ENCODE measurements around the gene MEF2B.

MEF2B gene

DNA sequence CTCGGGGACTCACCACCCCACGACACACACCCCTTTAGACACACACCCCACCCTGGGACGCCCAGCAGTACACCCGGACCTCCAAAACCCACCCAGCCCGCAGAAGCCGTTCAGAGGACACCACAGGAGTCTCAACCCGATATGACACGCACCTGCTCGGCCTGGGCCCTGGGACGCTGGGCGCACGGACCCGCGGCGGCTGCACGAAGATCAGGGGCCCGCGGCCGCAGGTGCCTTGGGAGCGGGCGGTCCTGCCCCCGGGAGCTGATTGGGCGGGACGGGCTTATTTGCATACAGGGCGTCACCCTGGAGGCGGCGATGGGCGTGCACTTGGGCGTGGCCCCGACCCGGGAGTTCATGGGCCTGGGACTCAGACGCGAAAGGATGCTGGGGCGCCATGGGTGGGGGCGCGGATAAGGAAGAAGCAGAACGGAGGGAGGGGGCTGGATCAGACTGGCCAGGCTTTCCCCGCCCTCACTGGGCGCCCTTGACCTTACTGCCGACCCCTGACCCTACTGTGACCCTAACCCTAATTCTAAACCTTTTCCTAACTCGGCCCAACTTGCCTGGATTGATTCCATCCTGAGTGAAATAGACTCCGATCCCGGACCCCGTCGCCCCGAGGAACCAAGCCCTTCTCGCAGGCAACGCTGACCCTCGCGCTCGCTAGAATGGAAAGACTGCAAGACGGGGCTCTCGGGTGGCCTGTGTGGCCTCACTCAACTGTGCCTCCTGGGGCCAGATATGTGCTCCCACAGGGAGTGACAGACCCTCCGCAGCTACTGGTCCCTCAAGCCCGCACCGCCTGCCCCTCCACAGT is at the start of gene MEF2B:
Gene MEF2B, minus strand, starts transcription at position 211 of the 820 bp plus-strand sequence. CDS start 19,528 bp downstream, outside the sequence.
- DNase-seq = peak; percentile 89 to 91

DNA sequence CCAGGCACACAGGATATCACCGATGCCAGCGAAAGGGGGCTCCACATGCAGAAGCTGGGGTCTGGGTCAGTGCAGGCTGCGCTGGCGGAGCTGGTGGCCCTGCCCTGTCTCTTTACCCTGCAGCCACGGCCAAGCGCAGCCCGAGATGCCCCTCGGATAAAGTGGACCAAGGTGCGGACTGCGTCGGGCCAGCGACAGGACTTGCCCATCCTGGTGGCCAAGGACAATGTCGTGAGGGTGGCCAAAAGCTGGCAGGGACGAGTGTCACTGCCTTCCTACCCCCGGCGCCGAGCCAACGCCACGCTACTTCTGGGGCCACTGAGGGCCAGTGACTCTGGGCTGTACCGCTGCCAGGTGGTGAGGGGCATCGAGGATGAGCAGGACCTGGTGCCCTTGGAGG is 48.8 kb upstream of the MEF2B start:
- no peak for DNase-seq

DNA sequence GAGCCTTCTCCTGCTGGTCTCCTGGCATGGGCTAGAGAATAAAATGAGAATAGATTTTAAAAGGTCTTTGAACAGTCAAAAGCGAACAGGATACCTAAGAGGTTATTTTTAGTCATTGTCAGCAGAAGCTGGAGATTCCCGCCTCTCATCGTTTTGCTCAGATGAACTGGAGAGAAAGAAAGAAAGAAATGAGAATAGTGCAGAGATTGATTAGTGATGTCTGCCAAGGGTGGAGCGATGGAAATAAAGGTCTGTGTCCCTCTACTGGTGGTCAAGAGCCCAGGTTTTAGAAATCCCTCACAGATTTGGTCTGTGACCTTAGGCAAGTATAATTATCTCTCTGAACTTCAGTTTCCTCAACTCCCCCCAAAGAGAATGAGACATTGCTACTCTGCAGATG is 47.0 kb upstream of the MEF2B start:
- no peak for DNase-seq

DNA sequence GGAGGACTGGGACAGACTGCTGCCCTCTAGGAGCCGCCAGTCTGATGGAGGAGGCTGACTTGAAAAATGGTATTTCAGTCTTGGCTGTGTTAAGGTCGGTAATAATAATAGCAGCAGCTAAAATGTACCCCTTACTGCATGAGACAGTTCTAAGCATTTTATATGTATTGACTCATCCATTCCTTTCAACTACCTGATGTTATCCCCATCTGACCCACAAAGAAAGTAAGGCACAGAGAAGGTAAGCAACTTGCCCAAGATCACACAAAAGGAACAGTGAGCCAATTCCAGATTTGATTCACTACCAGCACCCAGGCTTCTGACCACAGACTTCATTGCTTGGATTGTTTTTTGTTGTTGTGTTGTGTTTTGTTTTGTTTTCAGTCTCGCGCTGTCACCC is 45.7 kb upstream of the MEF2B start:
- no peak for DNase-seq

DNA sequence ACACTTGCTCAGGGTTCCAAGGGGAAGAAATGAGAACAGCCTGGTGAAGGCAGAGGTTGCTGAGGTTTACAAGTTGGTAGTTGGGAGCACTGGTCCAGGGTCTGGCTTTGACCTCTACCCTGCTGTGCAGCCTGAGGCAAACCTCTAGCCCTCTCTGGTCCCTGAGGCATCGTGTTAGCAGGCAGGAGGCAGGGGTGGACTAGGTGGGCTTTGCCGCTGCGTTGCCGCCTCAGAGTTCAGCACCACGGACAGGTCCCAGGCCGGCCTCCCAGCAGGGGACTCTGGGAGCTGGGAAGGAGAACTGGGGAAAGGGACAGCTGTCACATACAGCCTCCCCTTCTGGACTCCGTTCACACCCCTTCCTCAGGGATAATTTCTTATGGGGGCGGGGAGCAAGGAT is 44.8 kb upstream of the MEF2B start:
- DNase-seq = peak; percentile 39 to 49

DNA sequence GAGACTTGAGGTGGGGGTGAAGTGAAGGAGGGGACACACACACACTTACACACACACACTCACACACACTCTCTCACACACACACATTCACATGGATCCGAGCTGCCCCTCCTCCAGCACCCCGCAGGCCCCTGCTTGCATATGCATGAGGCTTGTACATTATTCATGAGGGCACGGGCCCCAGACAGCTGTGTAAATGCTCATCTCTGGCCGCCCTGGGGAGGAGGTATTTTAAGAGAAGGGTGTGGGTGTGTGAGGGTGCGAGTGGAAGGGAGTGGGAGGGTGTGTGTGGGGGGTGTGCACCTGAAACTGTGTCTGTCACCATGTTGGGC is 44.1 kb upstream of the MEF2B start:
- no peak for DNase-seq

DNA sequence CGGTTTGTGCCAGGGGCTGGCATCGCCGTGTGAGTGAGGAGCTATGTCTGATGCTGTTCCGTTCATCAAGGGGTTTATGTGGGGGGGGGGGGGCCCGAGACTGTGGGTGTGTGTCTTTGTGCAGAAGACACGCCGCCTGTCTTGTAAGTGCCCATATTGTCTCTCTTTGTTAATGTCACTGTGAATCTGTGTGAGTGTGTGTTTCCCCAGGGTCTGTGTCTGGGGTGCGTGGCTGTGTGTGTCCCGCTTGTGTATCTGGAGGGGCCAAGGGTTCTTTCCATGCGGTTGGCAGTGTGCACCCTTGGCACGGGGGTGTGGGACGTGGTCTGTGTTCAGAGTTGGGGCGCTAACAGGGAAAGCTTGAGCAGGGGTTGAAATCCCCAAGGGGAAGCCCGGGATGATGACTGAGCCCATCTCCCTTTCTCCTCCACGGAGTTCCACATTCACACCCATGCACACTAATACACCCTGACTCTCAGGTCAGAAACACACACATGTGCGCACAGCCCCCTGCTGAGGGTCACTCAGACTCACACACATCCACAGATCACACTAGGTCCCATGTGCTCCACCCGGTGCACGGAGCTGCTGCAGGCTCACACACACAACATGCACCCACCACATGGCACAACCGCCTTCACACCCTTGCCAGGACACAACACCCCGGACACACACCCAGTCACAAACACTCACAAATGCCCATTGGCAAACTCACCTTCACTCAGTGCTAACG is 43.5 kb upstream of the MEF2B start:
- no peak for DNase-seq

DNA sequence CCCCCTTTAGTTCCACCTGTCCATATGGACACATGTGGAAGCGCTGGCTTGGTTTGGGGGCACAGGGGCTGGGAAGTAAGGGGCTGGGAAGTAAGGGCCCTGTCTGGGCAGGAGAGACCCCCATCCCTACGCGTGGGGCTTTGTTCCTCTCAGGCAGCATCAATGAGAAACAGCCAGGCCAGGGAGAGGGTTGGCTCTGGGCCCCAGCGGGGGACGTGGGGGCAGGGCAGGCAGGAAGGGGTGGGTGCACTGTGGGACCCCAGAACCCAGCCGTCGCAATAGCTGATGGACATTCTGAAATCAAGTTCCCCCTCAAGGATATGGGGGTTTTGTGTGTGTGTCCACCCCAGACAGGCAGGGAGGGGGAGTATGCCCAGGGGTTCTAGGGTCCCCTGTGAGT is 42.9 kb upstream of the MEF2B start:
- no peak for DNase-seq

DNA sequence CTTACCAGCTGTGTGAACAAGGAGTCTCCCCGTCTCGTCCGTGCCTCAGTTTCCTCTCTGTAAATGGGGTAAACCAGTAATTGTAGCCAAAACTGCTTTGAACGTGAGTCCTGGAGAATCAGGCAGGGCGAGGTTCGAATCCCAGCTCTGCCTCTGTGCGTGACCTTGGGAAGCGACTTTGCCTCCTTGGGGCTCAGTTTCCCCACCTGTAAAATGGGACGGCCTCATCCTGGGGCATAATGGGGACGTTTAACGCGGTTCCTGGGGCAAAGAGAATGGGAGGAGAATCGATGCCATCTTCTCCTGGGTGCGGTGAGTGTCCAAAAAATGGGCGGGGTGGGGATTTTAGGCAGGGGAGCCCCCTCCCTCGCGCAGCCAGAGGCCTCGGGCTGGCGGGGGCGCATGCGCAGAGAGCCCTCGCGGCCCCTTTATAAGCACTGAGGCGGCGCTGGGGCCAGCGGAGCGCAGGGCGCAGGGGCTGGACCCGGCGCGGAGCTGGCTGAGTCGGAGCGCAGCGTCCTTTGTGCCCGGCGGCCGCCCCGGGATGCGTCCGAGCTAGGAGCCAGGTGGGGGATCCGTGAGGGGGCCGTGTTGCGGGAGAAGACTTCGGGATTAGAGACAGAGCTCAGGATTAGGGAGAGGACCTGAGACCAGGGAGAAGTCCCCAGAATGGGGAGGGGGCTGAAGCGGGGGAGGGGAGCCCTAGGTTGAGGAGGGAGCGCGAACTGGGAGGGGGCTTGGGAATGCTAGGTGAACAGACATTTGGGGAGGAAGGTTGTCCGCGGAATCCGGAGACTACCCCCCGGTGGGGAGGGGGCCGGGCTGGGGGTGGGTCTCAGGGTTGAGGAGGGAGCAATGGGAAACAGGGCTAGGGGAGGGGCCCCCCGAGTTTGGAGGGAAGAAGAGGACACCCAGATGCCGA is 41.7 kb upstream of the MEF2B start, which contains the start of gene NCAN:
Gene NCAN, plus strand, starts transcription at position 460 of the 922 bp plus-strand sequence. CDS start 4,996 bp downstream, outside the sequence.
- no peak for DNase-seq

DNA sequence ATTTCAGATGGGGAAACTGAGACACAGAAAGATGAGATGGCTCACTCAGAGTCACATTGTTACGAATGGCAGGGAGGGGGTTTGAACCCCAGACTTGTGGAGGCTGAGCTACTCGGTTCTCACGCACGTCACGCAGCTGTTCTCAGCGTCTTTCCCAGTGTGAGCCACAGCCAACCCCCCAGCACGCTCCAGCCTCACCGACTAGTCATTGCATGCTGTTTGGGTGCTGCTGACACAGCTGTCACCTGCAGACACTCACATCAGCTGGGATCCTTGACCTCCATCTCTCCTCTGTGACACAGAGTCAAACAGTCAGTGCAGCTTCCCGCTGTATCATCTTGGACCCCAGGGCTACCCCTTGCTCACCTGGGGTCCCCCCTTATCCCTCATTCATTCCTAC is 39.3 kb upstream of the MEF2B start:
- no peak for DNase-seq

DNA sequence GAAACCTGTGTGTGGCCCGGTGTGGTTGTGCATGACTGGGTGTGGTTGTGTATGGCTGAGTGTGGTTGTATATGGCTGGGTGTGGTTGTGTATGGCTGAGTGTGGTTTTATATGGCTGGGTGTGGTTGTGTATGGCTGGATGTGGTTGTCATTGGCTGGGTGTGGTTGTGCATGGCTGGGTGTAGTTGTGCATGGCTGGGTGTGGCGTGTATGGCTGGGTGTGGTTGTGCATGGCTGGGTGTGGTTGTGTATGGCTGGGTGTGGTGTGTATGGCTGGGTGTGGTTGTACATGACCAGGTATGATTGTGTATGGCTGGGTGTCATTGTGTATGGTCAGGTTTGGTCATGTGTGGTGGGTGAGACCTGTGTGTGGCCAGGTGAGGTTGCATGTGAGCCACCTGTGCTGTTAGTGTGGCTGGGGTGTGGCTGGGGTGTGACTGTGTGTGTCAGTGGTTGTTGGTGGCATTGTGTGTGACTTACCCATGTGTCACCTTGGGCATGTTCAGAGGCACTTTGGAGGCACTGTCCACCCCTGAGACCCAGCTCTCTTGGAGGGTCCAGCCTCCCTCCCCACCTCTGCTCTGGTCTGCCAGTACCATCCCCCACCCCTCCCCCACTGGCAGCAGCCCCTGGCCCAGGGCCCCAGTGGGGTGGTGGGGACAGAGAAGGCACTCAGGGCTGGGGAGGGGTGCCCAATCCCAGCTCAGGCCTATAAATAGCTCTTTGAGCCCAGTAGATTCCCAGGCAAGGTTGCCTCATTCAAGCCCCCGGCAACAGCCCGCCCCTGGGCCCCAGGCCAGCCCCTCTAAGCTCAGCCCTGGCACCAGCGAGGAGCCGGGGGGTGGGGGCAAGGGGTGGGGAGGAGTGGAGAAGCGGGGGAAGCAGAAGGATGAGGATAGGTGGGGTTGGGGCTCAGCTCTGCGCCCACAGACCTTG is 37.8 kb upstream of the MEF2B start:
- DNase-seq = no peak

DNA sequence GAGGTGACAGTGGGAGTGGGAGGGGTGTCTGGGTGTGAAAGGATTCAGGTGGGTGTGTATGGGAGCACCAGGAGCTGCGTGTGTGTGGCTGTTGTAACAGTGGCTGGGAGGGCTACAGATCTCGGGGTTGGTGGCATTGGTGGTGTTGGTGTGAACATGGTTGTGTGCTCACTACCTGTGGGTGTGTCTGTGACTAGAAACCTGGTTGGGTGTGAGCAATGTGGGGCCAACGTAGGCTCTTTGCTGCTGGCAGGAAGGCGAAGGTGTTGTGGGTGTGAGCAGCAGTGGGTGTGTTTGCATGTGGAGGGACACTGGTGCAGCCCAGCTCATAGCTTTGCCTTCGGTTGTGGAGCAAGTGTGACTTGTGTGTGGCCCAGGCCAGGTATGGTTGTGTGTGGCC is 36.9 kb upstream of the MEF2B start:
- no peak for DNase-seq

DNA sequence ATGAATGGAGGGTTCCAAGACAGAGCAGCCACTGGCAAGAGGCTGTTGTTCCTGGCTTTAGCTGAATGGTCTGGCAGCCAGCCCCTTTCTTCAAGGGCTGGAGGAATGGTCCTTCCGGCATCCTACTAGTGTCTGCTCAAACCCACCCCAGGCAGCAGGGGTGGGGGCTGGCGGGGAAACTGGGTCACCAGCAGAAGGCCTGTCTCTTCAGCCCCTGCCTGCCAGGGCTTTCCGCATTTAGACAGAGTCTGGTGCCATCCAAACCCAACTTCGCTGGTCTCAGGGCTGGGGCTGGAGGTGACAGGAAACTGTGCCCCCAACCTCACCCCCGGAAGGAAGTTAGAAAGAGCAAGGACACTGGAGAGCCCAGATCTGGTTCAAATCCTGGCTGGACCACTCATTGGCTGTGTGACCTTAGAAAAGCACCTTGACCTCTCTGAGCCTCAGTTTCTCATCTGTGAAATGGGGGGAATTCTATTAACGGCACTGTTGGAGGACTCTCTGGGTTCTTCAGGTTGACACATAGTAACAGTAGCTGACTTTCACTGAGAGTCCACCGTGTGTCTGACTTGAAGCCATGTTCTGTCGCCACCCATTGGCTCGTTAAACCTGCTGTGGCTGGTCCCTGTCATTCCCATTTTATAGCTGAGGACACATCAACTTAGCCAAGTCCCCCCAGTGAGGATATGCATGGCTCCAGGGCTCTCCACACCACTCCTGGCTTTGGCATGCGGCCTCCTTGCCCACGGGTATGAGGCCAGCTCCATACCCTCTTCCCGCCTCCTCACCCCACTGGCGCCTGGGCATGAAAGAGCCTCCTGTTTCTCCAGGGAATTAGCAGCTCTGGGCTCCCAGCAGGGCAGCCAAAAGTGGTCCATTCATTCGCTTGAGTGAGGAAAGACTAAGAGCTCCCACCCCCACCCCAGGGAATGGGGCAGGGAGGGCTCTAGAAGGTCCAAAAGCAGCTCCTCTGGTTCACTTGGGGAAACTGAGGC is 35.6 kb upstream of the MEF2B start:
- DNase-seq = no peak

DNA sequence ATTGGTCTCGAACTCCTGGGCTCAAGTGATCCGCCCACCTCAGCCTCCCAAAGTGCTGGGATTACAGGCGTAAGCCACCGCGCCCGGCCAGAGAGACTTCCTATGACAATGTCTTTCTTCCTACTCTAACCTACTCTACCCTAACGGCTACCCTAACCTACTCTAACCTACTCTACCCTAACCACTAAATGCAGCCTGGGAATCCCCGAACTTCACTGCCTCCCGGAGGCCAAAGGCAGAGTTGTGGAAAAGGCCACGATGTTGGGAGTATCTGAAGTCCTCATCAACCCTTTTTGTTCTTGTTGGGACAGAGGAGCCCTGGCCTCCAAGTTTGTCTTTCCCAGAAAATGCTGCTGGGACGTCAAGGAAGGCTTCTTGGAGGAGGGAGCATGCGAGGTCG is 34.1 kb upstream of the MEF2B start:
- DNase-seq = no peak

DNA sequence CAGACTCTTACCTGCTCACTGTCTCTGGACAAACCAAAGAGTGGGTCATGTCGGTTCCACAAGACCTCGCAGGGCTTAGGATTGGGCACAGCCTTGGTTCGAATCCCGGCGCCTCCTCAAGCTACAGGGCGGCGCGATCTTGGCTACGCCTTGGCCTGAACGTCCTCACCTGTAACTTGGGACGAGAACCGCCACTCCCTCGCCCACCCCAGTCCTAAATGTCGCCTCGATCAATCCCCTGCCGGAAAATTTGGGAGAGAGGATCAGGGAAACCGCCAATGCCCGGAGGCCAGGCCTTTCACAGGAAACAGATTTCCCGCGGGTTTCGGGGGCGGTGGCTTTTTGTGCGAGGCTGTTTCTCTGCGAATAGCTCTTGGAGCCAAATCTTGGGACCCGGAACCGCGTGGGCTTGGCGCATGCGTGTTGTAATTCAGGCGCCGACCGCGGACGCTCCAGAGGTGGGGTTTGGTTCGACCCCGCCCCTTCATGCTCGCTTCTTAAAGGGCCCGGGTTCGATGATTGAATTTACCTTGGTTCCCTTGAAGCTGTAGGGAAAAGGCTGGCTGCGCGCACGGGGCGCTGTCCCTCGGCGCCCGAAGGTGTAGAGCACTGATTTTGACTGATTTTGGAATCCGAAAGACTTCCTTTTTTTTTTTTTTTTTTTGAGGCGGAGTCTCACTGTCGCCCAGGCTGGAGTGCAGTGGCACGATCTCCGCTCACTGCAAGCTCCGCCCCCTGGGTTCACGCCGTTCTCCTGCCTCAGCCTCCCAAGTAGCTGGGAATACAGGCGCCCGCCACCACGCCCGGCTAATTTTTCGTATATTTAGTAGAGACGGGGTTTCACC is 33.2 kb upstream of the MEF2B start, which contains the start of gene NR2C2AP:
Gene NR2C2AP, minus strand, starts transcription at position 403 of the 845 bp plus-strand sequence. Its CDS starts 354 bp downstream, at position 49.
- DNase-seq = peak; percentile 96 to 97

DNA sequence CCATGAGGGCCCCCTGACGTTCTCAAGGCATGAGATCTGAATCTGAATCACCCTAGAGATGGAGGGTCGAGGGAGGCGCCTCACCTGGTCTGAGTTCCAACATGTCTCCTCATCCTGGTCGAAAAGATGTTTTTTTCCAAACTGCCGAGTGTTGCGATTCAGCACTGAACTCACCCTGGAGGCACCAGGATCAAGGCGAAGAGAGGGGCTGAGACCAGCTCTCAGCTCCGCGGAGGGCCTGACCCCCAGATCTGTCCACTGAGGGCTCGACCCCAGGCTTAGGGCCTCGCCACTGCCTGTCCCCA is 32.6 kb upstream of the MEF2B start:
- no peak for DNase-seq

DNA sequence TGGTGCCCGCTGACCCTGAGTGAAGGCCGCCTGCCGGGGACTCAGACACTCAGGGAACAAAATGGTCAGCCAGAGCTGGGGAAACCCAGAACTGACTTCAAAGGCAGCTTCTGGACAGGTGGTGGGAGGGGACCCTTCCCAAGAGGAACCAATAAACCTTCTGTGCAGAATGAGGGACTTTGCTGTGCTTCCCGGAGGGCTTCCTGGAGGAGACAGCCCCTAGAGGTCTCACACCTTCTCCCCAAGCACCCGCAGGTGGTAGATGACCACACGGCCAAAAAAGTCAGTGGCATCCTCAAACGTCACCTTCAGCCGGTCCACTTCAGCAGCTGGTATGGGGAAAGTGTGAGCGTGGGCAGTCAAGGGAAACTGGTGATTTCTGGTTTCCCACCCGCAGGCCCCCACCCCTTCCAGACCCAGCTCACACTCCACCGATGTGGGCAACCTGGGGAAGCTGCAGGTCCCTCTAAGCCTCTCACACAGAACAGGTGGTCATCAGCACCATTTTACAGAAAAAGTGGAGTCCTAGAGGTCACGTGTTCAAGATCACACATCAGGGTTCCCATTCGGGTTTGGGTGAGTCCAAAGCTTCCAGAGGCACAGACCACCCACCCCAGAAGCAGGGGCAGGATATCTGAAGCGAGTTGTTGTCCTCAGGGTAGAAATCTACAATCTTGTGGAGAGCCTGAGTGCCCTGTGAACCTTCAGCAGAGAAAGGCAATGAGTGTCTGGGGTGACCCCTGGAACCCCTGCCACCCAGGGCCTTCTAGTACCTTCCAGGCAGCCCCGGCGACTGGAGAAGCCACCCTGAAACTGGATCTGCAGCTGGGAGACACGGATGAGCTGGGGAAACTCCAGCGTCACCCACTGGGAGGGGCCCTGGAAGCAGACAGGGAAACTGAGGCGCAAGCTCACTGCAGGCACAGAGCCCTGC is 31.9 kb upstream of the MEF2B start:
- DNase-seq = no peak

DNA sequence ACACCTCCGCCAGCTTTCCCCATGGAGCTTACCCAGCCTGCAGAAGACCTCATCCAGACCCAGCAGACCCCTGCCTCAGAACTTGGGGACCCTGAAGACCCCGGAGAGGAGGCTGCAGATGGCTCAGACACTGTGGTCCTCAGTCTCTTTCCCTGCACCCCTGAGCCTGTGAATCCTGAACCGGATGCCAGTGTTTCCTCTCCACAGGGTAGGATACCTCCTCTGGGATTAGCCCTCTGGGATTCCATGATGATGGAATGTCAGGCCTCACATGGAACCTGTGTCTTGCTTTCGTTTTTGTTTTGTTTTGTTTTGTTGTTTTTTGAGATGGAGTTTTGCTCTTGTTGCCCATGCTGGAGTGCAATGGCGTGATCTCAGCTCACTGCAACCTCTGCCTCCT is 23.9 kb upstream of the MEF2B start:
- no peak for DNase-seq
